ENCODE data around the gene R3HDM4.
"Not testable (repeated sequence)": the region's sequence is repeated elsewhere in the genome, so short reads cannot be mapped to it uniquely, and the experiment has no call there.

R3HDM4 gene

GRCh38 chr19:858284-858683 is 54.7 kb downstream of the R3HDM4 start:
- no peak overlapping the region for H3K4me3 ChIP-seq (replicated peaks; ENCODE audit: low read depth, low read length)
- no peak for DNase-seq (ENCODE audit: low read depth)
- TF ChIP-seq CTCF (IDR thresholded peaks at IDR 0.05; ENCODE audit: low read length, missing control alignments) = no peak

GRCh38 chr19:855566-856120 is 57.4 kb downstream of the R3HDM4 start:
- TF ChIP-seq CTCF (IDR thresholded peaks at IDR 0.05; ENCODE audit: low read length, missing control alignments) = no peak
- DNase-seq (ENCODE audit: low read depth) = no peak
- H3K4me3 ChIP-seq (replicated peaks; ENCODE audit: low read depth, low read length) = no peak overlapping the region

DNA sequence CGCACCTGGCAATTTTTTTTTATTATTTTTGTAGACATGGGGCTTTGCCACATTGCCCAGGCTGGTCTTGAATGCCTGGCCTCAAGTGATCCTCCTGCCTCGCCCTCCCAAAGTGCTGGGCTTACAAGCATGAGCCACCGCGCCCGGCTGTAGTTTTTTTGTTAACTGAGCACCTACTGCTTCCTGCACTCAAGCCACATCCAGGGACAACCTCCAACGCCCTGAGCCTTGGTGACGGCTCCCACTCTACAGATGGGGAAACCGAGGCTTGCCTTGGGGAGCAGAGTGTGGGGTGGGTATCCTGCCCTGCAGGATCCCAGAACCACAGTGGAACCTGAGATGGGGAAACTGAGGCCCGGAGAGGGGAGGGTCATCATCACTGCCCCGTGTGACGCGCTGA is 57.9 kb downstream of the R3HDM4 start:
- TF ChIP-seq CTCF (IDR thresholded peaks at IDR 0.05; ENCODE audit: low read length, missing control alignments) = no peak
- no peak for DNase-seq (ENCODE audit: low read depth)
- no peak overlapping the region for H3K4me3 ChIP-seq (replicated peaks; ENCODE audit: low read depth, low read length)

DNA sequence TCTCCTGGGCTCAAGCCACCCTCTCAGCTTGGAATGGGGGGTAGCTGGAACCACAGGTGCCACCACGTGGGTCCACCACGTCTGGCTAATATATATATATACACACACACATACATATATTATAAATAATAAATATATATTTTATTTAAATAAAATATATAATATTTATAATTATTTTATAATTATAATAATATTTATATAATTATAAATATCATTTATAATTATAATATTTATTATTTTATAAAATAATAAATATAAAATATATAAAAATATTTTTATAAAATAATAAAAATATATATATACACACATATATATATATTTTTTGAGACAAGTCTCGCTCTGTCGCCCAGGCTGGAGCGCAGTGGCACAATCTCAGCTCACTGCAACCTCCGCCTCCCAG is 58.5 kb downstream of the R3HDM4 start:
- no peak for DNase-seq (ENCODE audit: low read depth)
- no peak for TF ChIP-seq CTCF (IDR thresholded peaks at IDR 0.05; ENCODE audit: low read length, missing control alignments)
- no peak overlapping the region for H3K4me3 ChIP-seq (replicated peaks; ENCODE audit: low read depth, low read length)

DNA sequence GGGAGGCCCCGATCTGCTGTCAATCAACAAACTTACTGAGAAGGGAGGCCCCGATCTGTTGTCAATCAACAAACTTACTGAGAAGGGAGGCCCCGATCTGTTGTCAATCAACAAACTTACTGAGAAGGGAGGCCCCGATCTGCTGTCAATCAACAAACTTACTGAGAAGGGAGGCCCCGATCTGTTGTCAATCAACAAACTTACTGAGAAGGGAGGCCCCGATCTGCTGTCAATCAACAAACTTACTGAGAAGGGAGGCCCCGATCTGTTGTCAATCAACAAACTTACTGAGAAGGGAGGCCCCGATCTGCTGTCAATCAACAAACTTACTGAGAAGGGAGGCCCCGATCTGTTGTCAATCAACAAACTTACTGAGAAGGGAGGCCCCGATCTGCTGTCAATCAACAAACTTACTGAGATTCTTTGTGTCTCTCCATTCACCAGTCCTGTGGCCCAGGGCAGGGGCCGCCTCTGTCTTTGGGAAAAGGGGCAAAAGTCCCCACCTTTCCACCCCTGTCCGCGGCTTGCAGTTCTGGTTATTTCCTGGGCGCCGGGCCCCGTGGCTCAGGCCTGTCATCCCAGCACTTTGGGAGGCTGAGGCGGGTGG is 59.3 kb downstream of the R3HDM4 start:
- not testable (repeated sequence) for H3K4me3 ChIP-seq (replicated peaks; ENCODE audit: low read depth, low read length); DNase-seq (ENCODE audit: low read depth)

DNA sequence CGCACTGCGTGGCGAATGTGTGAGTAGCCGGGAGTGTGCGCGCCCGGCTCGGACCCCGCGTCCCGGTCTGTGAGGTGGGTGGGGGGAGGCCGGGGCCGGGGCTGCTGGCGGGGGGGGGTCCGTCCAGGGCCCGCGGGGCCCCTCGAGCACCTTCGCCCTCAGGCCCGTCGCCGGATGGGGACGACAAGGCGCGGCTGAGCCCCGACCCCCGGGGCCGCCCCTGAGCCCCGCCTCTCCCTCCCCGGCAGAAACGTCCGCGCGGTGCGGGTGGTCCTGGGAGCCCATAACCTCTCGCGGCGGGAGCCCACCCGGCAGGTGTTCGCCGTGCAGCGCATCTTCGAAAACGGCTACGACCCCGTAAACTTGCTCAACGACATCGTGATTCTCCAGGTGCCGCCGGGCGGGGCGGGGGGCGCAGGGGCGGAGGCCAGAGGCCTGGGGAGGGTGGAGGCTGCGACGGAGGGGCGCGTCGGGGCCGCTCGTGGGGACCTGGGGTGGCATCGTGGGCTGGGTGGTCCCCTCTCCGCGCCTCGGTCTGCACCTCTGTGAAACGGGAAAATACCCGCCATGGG is 59.9 kb downstream of the R3HDM4 start:
- no peak overlapping the region for H3K4me3 ChIP-seq (replicated peaks; ENCODE audit: low read depth, low read length)
- DNase-seq (ENCODE audit: low read depth) = no peak
- TF ChIP-seq CTCF (IDR thresholded peaks at IDR 0.05; ENCODE audit: low read length, missing control alignments) = no peak

GRCh38 chr19:852136-853013 is 60.6 kb downstream of the R3HDM4 start, which contains the start of gene ELANE:
TSS of gene ELANE (plus strand) at chr19:852303. CDS start at chr19:852329, 26 bp downstream.
- no peak within 1 kb of the TSS for H3K4me3 ChIP-seq (replicated peaks; ENCODE audit: low read depth, low read length)
- TF ChIP-seq CTCF (IDR thresholded peaks at IDR 0.05; ENCODE audit: low read length, missing control alignments) = no peak
- no peak for DNase-seq (ENCODE audit: low read depth)

Data from fibroblast of pulmonary artery (primary cell).